HCT116 (cell line): ENCODE data around the gene MOK. TPM values are rescaled to one million over a fixed set of nuclear protein-coding genes. Genes with fewer than 3 reads are reported as not detected.

Source experiments
- ATAC-seq: fragments of 200-7000 bp; cut with Tn5 transposase; 2 replicates; pipeline ENCODE4 v1.9.1; 2020; ENCODE audit warnings: mild to moderate bottlenecking, moderate library complexity
- BruUV-seq: library from RNA; stranded (reverse); fragments of 400-500 nt; replicated peaks from 2 replicates; lab custom pipeline; 2021; lab: Mats Ljungman, UMichigan
- CTCF ChIA-PET: fragments of 300-600 bp; sonication (Branson Sonifier 250); formaldehyde crosslinking; loops from one replicate; lab custom pipeline; 2021; ENCODE audit warnings: antibody characterized with exemption; lab: Charles Lee
- POLR2A ChIA-PET: fragments of 300-600, 350-600 bp; sonication (Branson Sonifier 250); formaldehyde crosslinking; loops from one replicate; lab custom pipeline; 2021; ENCODE audit warnings: antibody characterized with exemption; lab: Charles Lee
- RAD21 ChIA-PET, 2 experiments: fragments of 300-600 bp; sonication (Branson Sonifier 250); formaldehyde crosslinking; loops; one replicate each; lab custom pipeline; 2023; ENCODE audit warnings: low total read pairs in 2 of 2; ENCODE audit not compliant: uncharacterized antibody in 2 of 2, unreplicated experiment in 2 of 2, low non-redundant PET in 1 of 2; lab: Charles Lee
- DNase-seq: peaks from one replicate; pipeline ENCODE4 v3.0.0-alpha.2; 2010; ENCODE audit warnings: low read depth, low spot score
- H2AFZ ChIP-seq: fragments of 200-600 bp; shearing (Covaris generic), sonication (generic); 2 replicates; pipeline ENCODE4 v1.6.1; 2017; ENCODE audit warnings: low read depth, mixed run types, mixed read lengths, antibody characterized with exemption, low read length; ENCODE audit not compliant: poor library complexity, severe bottlenecking
- H3K27ac ChIP-seq: 2 replicates; pipeline ENCODE4 v1.5.1; 2012; ENCODE audit warnings: low read depth, low read length
- H3K27me3 ChIP-seq: fragments of 200-600 bp; sonication (generic); 2 replicates; pipeline ENCODE4 v1.6.1; 2016; ENCODE audit warnings: mixed run types, low read length, mixed read lengths; ENCODE audit not compliant: insufficient read depth
- H3K36me3 ChIP-seq, 2 experiments: fragments of 200-500 bp in 1 of 2; fragments of 200-600 bp in 1 of 2; sonication (Bioruptor generic) in 1 of 2; sonication (generic) in 1 of 2; 2 replicates each; pipeline versions ENCODE4 v1.5.1 to v1.6.1; 2014 to 2016; ENCODE audit warnings: low read length in 2 of 2, inconsistent platforms in 1 of 2, mixed read lengths in 1 of 2, mixed run types in 1 of 2; ENCODE audit not compliant: insufficient read depth in 2 of 2, control insufficient read depth in 1 of 2
- H3K4me1 ChIP-seq, 2 experiments: fragments of 200-600 bp in 1 of 2; sonication (generic) in 1 of 2; 2 replicates each; pipeline versions ENCODE4 v1.5.1 to v1.6.1; 2012 to 2017; ENCODE audit warnings: low read length in 2 of 2, inconsistent platforms in 1 of 2, mild to moderate bottlenecking in 1 of 2, mixed read lengths in 1 of 2, mixed run types in 1 of 2, moderate library complexity in 1 of 2; ENCODE audit not compliant: insufficient read depth in 2 of 2, control insufficient read depth in 1 of 2
- H3K4me2 ChIP-seq: fragments of 200-600 bp; sonication (generic); 2 replicates; pipeline ENCODE4 v1.6.1; 2017; ENCODE audit warnings: mixed run types, low read length, mixed read lengths
- H3K4me3 ChIP-seq, 2 experiments: fragments of 200-600 bp in 1 of 2; sonication (generic) in 1 of 2; replicated peaks in 1 of 2; 2 replicates each; pipeline ENCODE4 v1.5.1; 2011 to 2016; ENCODE audit warnings: low read length in 2 of 2, control low read depth in 1 of 2, low read depth in 1 of 2, mild to moderate bottlenecking in 1 of 2, mixed read lengths in 1 of 2, mixed run types in 1 of 2
- H3K79me2 ChIP-seq: fragments of 200-600 bp; sonication (generic); 2 replicates; pipeline ENCODE4 v1.6.1; 2017; ENCODE audit warnings: mild to moderate bottlenecking, mixed run types, low read length, moderate library complexity, mixed read lengths; ENCODE audit not compliant: insufficient read depth
- H3K9ac ChIP-seq: fragments of 200-600 bp; sonication (generic); 2 replicates; pipeline ENCODE4 v1.6.1; 2016; ENCODE audit warnings: low read length, mixed read lengths
- H3K9me2 ChIP-seq: fragments of 200-600 bp; sonication (generic), shearing (Covaris generic); 2 replicates; pipeline ENCODE4 v1.6.1; 2017; ENCODE audit warnings: mixed run types, mild to moderate bottlenecking, moderate library complexity; ENCODE audit not compliant: insufficient read depth
- H3K9me3 ChIP-seq, 2 experiments: fragments of 200-500 bp in 1 of 2; fragments of 200-600 bp in 1 of 2; sonication (Bioruptor generic) in 1 of 2; sonication (generic) in 1 of 2; 2 replicates each; pipeline ENCODE4 v1.6.1; 2014 to 2017; ENCODE audit warnings: low read length in 2 of 2, mixed read lengths in 2 of 2, inconsistent platforms in 1 of 2, low read depth in 1 of 2, mild to moderate bottlenecking in 1 of 2, mixed run types in 1 of 2, moderate library complexity in 1 of 2; ENCODE audit not compliant: control insufficient read depth in 1 of 2, insufficient read depth in 1 of 2
- H4K20me1 ChIP-seq: fragments of 200-600 bp; sonication (generic), shearing (Covaris generic); 2 replicates; pipeline ENCODE4 v1.6.1; 2017; ENCODE audit warnings: mixed run types, mild to moderate bottlenecking, moderate library complexity; ENCODE audit not compliant: insufficient read depth
- CBX3 ChIP-seq: IDR thresholded peaks from 2 replicates; pipeline ENCODE4 v1.6.1; 2012; ENCODE audit warnings: low read depth
- EGR1 ChIP-seq: IDR thresholded peaks from 2 replicates; pipeline ENCODE4 v1.6.1; 2012; ENCODE audit warnings: low read depth
- EZH2 ChIP-seq: fragments of 200-600 bp; sonication (generic); IDR thresholded peaks from 2 replicates; pipeline ENCODE4 v1.6.1; 2017; ENCODE audit warnings: antibody characterized with exemption, mixed run types
- FOSL1 ChIP-seq: IDR thresholded peaks from 2 replicates; pipeline ENCODE4 v1.6.1; 2012; ENCODE audit warnings: low read depth
- JUND ChIP-seq: IDR thresholded peaks from 2 replicates; pipeline ENCODE4 v1.6.1; 2012
- POLR2A ChIP-seq: IDR thresholded peaks from 2 replicates; pipeline ENCODE4 v1.7.0; 2011; ENCODE audit warnings: borderline replicate concordance; ENCODE audit not compliant: insufficient read depth, insufficient read length; ENCODE audit errors: extremely low read depth
- SRF ChIP-seq: IDR thresholded peaks from 2 replicates; pipeline ENCODE4 v1.6.1; 2012; ENCODE audit warnings: low read depth
- TCF7L2 ChIP-seq: IDR thresholded peaks from 2 replicates; pipeline ENCODE4 v1.7.0; 2011; ENCODE audit warnings: borderline replicate concordance, inconsistent platforms; ENCODE audit not compliant: insufficient read depth, insufficient read length; ENCODE audit errors: extremely low read depth
- YY1 ChIP-seq: IDR thresholded peaks from 2 replicates; pipeline ENCODE4 v1.6.1; 2011; ENCODE audit warnings: low read length, low read depth, moderate library complexity, mild to moderate bottlenecking; ENCODE audit not compliant: insufficient replicate concordance; ENCODE audit errors: extremely low read depth
- ZFX ChIP-seq: fragments of 450-650 bp; IDR thresholded peaks from 2 replicates; pipeline ENCODE4 v1.6.1; 2017
- intact Hi-C: fragments of 100-400 bp; cut with micrococcal nuclease; formaldehyde crosslinking; loops from 2 replicates; pipeline ENCODE4 v1.10.0; 2022
- total RNA-seq: library from RNA; stranded (reverse); gene quantifications from one replicate; pipeline ENCODE4 v1.2.1, GENCODE V29; 2021; ENCODE audit not compliant: unreplicated experiment
- TF ChIP-seq, protein P1 (sequence below): IDR thresholded peaks from 2 replicates; pipeline ENCODE4 v1.6.1; 2012
- TF ChIP-seq, protein P2 (sequence below): IDR thresholded peaks from 2 replicates; pipeline ENCODE4 v1.6.1; 2011; ENCODE audit warnings: mild to moderate bottlenecking, low read length, moderate library complexity; ENCODE audit not compliant: insufficient replicate concordance; ENCODE audit errors: extremely low read depth

The MOK gene
- total RNA-seq, 1 experiment from 2014 or later: 9.4 TPM

DNA sequence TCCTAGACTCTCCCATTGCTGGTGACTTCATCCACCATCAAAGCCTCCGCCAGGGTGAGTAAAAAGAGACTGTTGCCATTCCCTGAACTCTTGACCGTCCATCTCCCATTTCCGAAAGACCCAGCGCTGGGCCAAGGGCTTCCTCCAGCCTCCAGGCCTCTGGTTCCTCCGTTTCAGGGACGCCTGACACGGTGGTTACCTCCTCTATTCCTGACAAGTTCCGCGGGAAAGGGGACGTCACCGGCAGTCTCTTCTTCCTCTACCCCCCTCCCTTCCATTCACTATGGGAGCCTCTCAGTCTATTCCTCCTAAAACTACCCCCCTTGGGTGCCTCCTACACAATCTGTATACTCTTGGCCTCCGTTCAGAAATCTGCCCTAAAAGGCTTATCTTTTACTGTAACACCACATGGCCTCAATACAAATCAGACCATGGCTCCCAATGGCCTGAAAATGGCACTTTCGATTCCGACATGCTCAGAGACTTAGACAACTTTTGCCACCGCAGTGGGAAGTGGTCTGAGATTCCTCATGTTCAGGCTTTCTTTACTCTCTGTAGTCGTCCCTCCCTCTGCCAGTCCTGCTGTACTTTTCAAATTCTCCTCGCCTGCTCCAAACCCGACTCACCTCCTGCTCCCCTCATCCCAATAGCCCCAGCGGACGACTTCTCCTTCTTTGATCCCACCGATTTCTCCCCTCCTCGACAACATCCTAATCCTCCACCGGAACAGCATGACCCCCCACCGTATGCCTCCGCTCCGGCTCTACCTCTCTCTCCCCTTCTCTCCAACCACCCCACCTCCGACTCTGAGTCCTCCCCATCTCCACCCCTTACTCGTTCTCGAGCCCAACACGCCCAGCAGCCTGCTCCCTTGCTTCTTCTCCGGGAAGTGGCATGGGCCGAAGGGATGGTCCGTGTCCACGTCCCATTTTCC, 70.4 kb downstream of the MOK start:
- Histone ChIP-seq H3K9ac (no peak overlapping the region), H2AFZ (no peak overlapping the region)
- peak; percentile 18; the same call in 1 of the 2 replicates for ATAC-seq

More for the DNA sequence above, 70.4 kb downstream of the MOK start:
- Histone ChIP-seq H3K4me1 (peaks cover 0 to 9% of the 10 kb centered on the region in 2 experiments; a peak in 2 of 4 replicates), H3K27me3 (no peaks in the 10 kb centered on the region), H3K9me3 (no peaks in the 10 kb centered on the region), H3K9me2 (no peaks in the 10 kb centered on the region), H3K27ac (no peak overlapping the region), H3K36me3 (no peaks in the 10 kb centered on the region), H3K79me2 (no peaks in the 10 kb centered on the region), H3K4me3 (no peak overlapping the region), H3K4me2 (peak overlapping the region; percentile 15; the same call in 1 of the 2 replicates), H4K20me1 (no peaks in the 10 kb centered on the region)
- no peak for DNase-seq
- intact Hi-C loops: loop anchor here (1.0 kb wide), 1 partner anchor 80 kb away; no protein-coding TSS in a partner anchor
- TF ChIP-seq POLR2A (no peak), JUND (no peak), TCF7L2 (no peak), YY1 (no peak), ZFX (no peak), EZH2 (no peak), SRF (no peak), CBX3 (no peak), EGR1 (no peak), FOSL1 (no peak)
- TF ChIP-seq, protein P1, sequence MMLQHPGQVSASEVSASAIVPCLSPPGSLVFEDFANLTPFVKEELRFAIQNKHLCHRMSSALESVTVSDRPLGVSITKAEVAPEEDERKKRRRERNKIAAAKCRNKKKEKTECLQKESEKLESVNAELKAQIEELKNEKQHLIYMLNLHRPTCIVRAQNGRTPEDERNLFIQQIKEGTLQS: no peak
- TF ChIP-seq, protein P2, sequence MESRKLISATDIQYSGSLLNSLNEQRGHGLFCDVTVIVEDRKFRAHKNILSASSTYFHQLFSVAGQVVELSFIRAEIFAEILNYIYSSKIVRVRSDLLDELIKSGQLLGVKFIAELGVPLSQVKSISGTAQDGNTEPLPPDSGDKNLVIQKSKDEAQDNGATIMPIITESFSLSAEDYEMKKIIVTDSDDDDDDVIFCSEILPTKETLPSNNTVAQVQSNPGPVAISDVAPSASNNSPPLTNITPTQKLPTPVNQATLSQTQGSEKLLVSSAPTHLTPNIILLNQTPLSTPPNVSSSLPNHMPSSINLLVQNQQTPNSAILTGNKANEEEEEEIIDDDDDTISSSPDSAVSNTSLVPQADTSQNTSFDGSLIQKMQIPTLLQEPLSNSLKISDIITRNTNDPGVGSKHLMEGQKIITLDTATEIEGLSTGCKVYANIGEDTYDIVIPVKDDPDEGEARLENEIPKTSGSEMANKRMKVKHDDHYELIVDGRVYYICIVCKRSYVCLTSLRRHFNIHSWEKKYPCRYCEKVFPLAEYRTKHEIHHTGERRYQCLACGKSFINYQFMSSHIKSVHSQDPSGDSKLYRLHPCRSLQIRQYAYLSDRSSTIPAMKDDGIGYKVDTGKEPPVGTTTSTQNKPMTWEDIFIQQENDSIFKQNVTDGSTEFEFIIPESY: no peak
- POLR2A ChIA-PET: no interaction called here
- CTCF ChIA-PET: interaction anchor here (0.6 kb wide), 1 partner anchor 72 kb away, joined by 3 read pairs; no protein-coding TSS in a partner anchor
- RAD21 ChIA-PET: no interaction called here
- no TSS peak for BruUV-seq
